HG02763 (cell line): ENCODE measurements around the gene LCMT2.

Experiments used
- ATAC-seq: cut with Tn5 transposase; IDR thresholded peaks from one replicate; pipeline ENCODE4 v1.9.1; 2021; ENCODE audit warnings: mild to moderate bottlenecking, moderate library complexity; ENCODE audit not compliant: unreplicated experiment

LCMT2 gene

GRCh38 chr15:43276563-43277200 lies 53.7 kb downstream of the LCMT2 start:
- ATAC-seq: no peak

GRCh38 chr15:43275740-43276562 lies 54.4 kb downstream of the LCMT2 start:
- no peak for ATAC-seq

- ATAC-seq: no peak
These were observed 56.2 kb downstream of the LCMT2 start for GRCh38 chr15:43274136-43274535.
